ENCODE data around the gene TRNAU1AP. TPM values are rescaled to one million over a fixed set of nuclear protein-coding genes. Genes with fewer than 3 reads are reported as not detected.

TRNAU1AP gene
- total and polyA plus RNA-seq, 10 of the 15 experiments (the other 5 are each of a cell fraction or from before 2014, with no cell fraction given), result 24.3 to 67.0 (median 31.8) TPM

DNA sequence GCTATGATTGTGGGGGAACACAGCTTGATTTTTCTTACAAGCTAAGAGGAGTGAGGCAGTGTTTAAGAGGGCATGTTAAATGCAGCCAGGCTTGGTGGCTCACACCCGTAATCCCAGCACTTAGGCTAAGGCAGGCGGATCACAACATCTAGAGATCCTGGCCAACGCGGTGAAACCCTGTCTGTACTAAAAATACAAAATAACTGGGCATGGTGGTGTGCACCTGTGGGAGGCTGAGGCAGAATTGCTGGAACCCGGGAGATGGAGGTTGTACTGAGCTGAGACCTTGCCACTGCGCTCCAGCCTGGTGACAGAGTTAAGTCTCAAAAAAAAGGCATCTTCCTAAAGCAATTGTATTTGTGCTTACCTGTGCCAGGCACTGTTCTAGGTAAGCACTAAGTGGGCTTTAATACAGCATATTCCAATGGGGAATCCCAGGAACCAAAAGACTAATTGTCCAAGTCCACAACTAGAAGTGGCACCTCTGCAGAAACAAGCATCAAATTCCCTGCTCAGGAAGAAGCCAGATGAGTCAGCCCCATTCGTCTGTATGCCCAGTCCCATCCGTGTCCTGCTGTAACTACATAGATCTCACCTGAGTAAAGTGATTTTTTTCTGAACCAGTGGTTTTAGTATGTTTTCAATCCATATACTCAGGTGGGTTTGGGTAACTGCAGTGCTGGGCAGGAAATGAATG lies 42.5 kb upstream of the TRNAU1AP start (continued):
- TF ChIP-seq SMAD5 (IDR thresholded peaks at IDR 0.05; ENCODE audit: low read depth), result peak; percentile 68; the same call in 1 of the 2 replicates
- TF ChIP-seq MEF2B (IDR thresholded peaks at IDR 0.05; ENCODE audit: partially characterized antibody, poor library complexity, severe bottlenecking), result no peak
- no peak for TF ChIP-seq TCF3 (IDR thresholded peaks at IDR 0.05; ENCODE audit: borderline replicate concordance, insufficient read depth, low read depth, low read length)
- TF ChIP-seq, protein P1, sequence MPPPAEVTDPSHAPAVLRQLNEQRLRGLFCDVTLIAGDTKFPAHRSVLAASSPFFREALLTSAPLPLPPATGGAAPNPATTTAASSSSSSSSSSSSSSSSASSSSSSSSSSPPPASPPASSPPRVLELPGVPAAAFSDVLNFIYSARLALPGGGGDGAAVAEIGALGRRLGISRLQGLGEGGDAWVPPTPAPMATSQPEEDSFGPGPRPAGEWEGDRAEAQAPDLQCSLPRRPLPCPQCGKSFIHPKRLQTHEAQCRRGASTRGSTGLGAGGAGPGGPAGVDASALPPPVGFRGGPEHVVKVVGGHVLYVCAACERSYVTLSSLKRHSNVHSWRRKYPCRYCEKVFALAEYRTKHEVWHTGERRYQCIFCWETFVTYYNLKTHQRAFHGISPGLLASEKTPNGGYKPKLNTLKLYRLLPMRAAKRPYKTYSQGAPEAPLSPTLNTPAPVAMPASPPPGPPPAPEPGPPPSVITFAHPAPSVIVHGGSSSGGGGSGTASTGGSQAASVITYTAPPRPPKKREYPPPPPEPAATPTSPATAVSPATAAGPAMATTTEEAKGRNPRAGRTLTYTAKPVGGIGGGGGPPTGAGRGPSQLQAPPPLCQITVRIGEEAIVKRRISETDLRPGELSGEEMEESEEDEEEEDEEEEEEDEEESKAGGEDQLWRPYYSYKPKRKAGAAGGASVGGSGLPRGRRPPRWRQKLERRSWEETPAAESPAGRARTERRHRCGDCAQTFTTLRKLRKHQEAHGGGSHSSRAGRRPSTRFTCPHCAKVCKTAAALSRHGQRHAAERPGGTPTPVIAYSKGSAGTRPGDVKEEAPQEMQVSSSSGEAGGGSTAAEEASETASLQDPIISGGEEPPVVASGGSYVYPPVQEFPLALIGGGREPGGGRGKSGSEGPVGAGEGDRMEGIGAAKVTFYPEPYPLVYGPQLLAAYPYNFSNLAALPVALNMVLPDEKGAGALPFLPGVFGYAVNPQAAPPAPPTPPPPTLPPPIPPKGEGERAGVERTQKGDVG (CRISPR knock-in tag; IDR thresholded peaks at IDR 0.05), result peak; percentile 35
- TF ChIP-seq YY1 (IDR thresholded peaks at IDR 0.05; ENCODE audit: low read depth, low read length), result peak; percentile 48; the same call in 1 of the 2 replicates
- TF ChIP-seq TARDBP (IDR thresholded peaks at IDR 0.05; ENCODE audit: borderline replicate concordance), result peak; percentile 57; the same call in 1 of the 2 replicates
- TF ChIP-seq POLR2AphosphoS2 (IDR thresholded peaks at IDR 0.05; ENCODE audit: low read depth, low read length), result peak; percentile 63
- TF ChIP-seq TAF1 (IDR thresholded peaks at IDR 0.05; ENCODE audit: borderline replicate concordance, low read depth, low read length), result peak; percentile 29; the same call in 1 of the 2 replicates
- peak; percentile 81 for TF ChIP-seq POU2F2 (IDR thresholded peaks at IDR 0.05; ENCODE audit: borderline replicate concordance, low read depth, low read length)
- peak; percentile 68 for TF ChIP-seq ATF2 (IDR thresholded peaks at IDR 0.05; ENCODE audit: low read length)
- no peak for TF ChIP-seq ZNF207 (IDR thresholded peaks at IDR 0.05; ENCODE audit: borderline replicate concordance)
- no peak for TF ChIP-seq CTCF (IDR thresholded peaks at IDR 0.05 in 2 of 3, conservative IDR thresholded peaks at IDR 0.05 in 1 of 3; ENCODE audit: control insufficient read depth in 2 of 3, extremely low read depth in 1 of 3, insufficient read depth in 1 of 3, low read depth in 3 of 3, low read length in 3 of 3)
- no peak for TF ChIP-seq MXI1 (IDR thresholded peaks at IDR 0.05; ENCODE audit: low read depth, low read length)
- no peak for TF ChIP-seq EZH2 (IDR thresholded peaks at IDR 0.05; ENCODE audit: borderline replicate concordance, control insufficient read depth, low read depth, low read length)
- no peak for TF ChIP-seq E4F1 (IDR thresholded peaks at IDR 0.05; ENCODE audit: borderline replicate concordance, partially characterized antibody)
- no peak for TF ChIP-seq SP1 (IDR thresholded peaks at IDR 0.05; ENCODE audit: low read depth, low read length)

Data from GM12878 (cell line).